A549 (cell line): ENCODE data around the gene TNP2. TPM values are rescaled to one million over a fixed set of nuclear protein-coding genes. Genes with fewer than 3 reads are reported as not detected.

Experiments
- ATAC-seq, 2 experiments: fragments of 200-7000 bp in 1 of 2; fragments of >200 bp in 1 of 2; cut with Nextera tagmentation in 1 of 2; cut with Tn5 transposase in 1 of 2; 3 replicates each; pipeline versions ENCODE4 v1.8.0 to v1.9.1; 2018 to 2020; ENCODE audit warnings: mild to moderate bottlenecking in 1 of 2, moderate library complexity in 1 of 2
- CTCF ChIA-PET: fragments of 300-600 bp; sonication (Branson Sonifier 250); formaldehyde crosslinking; extraction: SDS; loops from one replicate; lab custom pipeline; 2021; ENCODE audit warnings: antibody characterized with exemption, inconsistent platforms; lab: Yijun Ruan, JAX
- POLR2A ChIA-PET: fragments of 350-600 bp; formaldehyde crosslinking; extraction: SDS; loops from one replicate; lab custom pipeline; 2021; ENCODE audit warnings: antibody characterized with exemption, inconsistent platforms; lab: Yijun Ruan, JAX
- DNase-seq, 2 experiments: peaks; one replicate each; pipeline versions ENCODE4 v3.0.0 to v3.0.0-alpha.2; 2011 to 2016; ENCODE audit warnings: low read depth in 1 of 2, low spot score in 1 of 2
- FAIRE-seq: peaks from 2 replicates; lab custom pipeline; 2011; peaks lifted over from hg19 to GRCh38; lab: Jason Lieb, UNC
- H3K27ac ChIP-seq, 2 experiments: fragments of >200 bp; sonication (Bioruptor Twin); formaldehyde crosslinking; 3 replicates each; pipeline ENCODE4 v1.5.1; 2016 to 2017
- H3K4me1 ChIP-seq: fragments of >200 bp; sonication (Bioruptor Twin); formaldehyde crosslinking; 3 replicates; pipeline ENCODE4 v1.6.1; 2016
- H3K4me2 ChIP-seq: fragments of >200 bp; sonication (Bioruptor Twin); formaldehyde crosslinking; 3 replicates; pipeline ENCODE4 v1.6.1; 2016
- H3K4me3 ChIP-seq: fragments of >200 bp; sonication (Bioruptor Twin); formaldehyde crosslinking; 3 replicates; pipeline ENCODE4 v1.5.1; 2016
- H3K9me3 ChIP-seq: fragments of >200 bp; sonication (Bioruptor Twin); formaldehyde crosslinking; 3 replicates; pipeline ENCODE4 v1.6.1; 2016
- CBX8 ChIP-seq: fragments of 200-600 bp; sonication (generic); IDR thresholded peaks from 2 replicates; pipeline ENCODE4 v1.6.1; 2016
- CEBPB ChIP-seq, 2 experiments: fragments of >200 bp in 1 of 2; sonication (Bioruptor Twin) in 1 of 2; formaldehyde crosslinking in 1 of 2; IDR thresholded peaks; 2 replicates each; pipeline ENCODE4 v1.6.1; 2012 to 2016
- CHD4 ChIP-seq: fragments of 200-600 bp; sonication (generic); IDR thresholded peaks from 2 replicates; pipeline ENCODE4 v1.6.1; 2016; ENCODE audit warnings: antibody characterized with exemption, mild to moderate bottlenecking, borderline replicate concordance
- E2F6 ChIP-seq: IDR thresholded peaks from 2 replicates; pipeline ENCODE4 v1.6.1; 2012; ENCODE audit warnings: low read depth, borderline replicate concordance
- ELK1 ChIP-seq: fragments of 150-350 bp; IDR thresholded peaks from 2 replicates; pipeline ENCODE4 v1.6.1; 2014; ENCODE audit warnings: low read depth, mild to moderate bottlenecking, low read length
- FOSL2 ChIP-seq, 2 experiments: fragments of 450-650 bp in 1 of 2; fragments of >200 bp in 1 of 2; sonication (Bioruptor Twin) in 1 of 2; formaldehyde crosslinking; IDR thresholded peaks; 2 replicates each; pipeline versions ENCODE4 v1.5.0 to v1.6.1; 2016 to 2020; ENCODE audit warnings: mild to moderate bottlenecking in 1 of 2, moderate library complexity in 1 of 2
- HOXB13 ChIP-seq: fragments of 250-450 bp; sonication (Bioruptor Pico); IDR thresholded peaks from 2 replicates; pipeline ENCODE4 v1.5.0; 2020; ENCODE audit warnings: low read depth, mild to moderate bottlenecking, moderate library complexity
- HOXB5 ChIP-seq: fragments of 250-450 bp; sonication (Bioruptor Pico); IDR thresholded peaks from 2 replicates; pipeline ENCODE4 v1.5.0; 2020; ENCODE audit warnings: mild to moderate bottlenecking, moderate library complexity
- NPAS2 ChIP-seq: fragments of 250-450 bp; sonication (Bioruptor Pico); IDR thresholded peaks from 2 replicates; pipeline ENCODE4 v1.8.0; 2022; ENCODE audit warnings: mild to moderate bottlenecking, moderate library complexity, borderline replicate concordance
- RAD21 ChIP-seq, 2 experiments: fragments of >200 bp in 1 of 2; sonication (Bioruptor Twin) in 1 of 2; formaldehyde crosslinking in 1 of 2; IDR thresholded peaks in 1 of 2; conservative IDR thresholded peaks in 1 of 2; 2 replicates in 1 of 2; 3 replicates in 1 of 2; pipeline ENCODE4 v1.6.1; 2012 to 2018; ENCODE audit warnings: inconsistent platforms in 1 of 2
- RCOR1 ChIP-seq: fragments of 150-350 bp; IDR thresholded peaks from 2 replicates; pipeline ENCODE4 v1.6.1; 2014; ENCODE audit warnings: antibody characterized with exemption, low read length, low read depth
- REST ChIP-seq: fragments of 200-600 bp; sonication (generic); IDR thresholded peaks from 2 replicates; pipeline ENCODE4 v1.6.1; 2016; ENCODE audit warnings: antibody characterized with exemption, mild to moderate bottlenecking, moderate library complexity
- USF2 ChIP-seq: fragments of 450-650 bp; IDR thresholded peaks from 2 replicates; pipeline ENCODE4 v1.6.1; 2014; ENCODE audit warnings: antibody characterized with exemption
- ZC3H11A ChIP-seq: fragments of 450-650 bp; IDR thresholded peaks from 2 replicates; pipeline ENCODE4 v1.6.1; 2014; ENCODE audit warnings: antibody characterized with exemption, mild to moderate bottlenecking
- WGBS: methylation state at CpG from one replicate; pipeline ENCODE4 v1.1.6; 2017; ENCODE audit errors: missing lambda C conversion rate; 5-methylcytosine and 5-hydroxymethylcytosine counted together
- polyA plus RNA-seq, 4 experiments: library from polyadenylated mRNA; depleted of rRNA in 3 of 4; stranded (reverse); fragments of >200 nt; fragmentation: RNase III in 1 of 4; extraction: RNeasy Plus Mini Kit Qiagen cat#74134 plus additional on column Dnase treatment in 1 of 4; gene quantifications; 2 replicates in 3 of 4; 3 replicates in 1 of 4; pipeline ENCODE4 v1.2.3, GENCODE V29; 2011 to 2017

TNP2 gene
- polyA plus RNA-seq, 2 of the 4 experiments (the other 2 are of a cell fraction), result not detected

- 72% methylated on average over 12 of the region's 12 CpGs for WGBS
- FAIRE-seq, result no peak
- POLR2A ChIA-PET, result no interaction called here
These were observed 9.2 kb downstream of the TNP2 start for GRCh38 chr16:11259655-11260595.

GRCh38 chr16:11258553-11259492, 10.3 kb downstream of the TNP2 start:
- Histone ChIP-seq H3K4me3 (no peak overlapping the region), H3K4me2 (0 out of 3 replicates have a peak overlapping the region, but pooled peaks have one; percentile 14), H3K4me1 (0 out of 3 replicates have a peak, but pooled peaks cover 5% of the 10 kb centered on the region), H3K27ac (no peak overlapping the region), H3K9me3 (no peaks in the 10 kb centered on the region)
- TF ChIP-seq RCOR1 (no peak), ZC3H11A (no peak), E2F6 (no peak), CEBPB (IDR thresholded peaks at IDR 0.05) (no peak), NPAS2 (CRISPR knock-in tag) (no peak), HOXB5 (CRISPR knock-in tag) (no peak), CHD4 (no peak)
- no peak for FAIRE-seq
- no peak for ATAC-seq
- no peak for DNase-seq
- POLR2A ChIA-PET, result no interaction called here
- WGBS, result 52% methylated on average over 15 of the region's 15 CpGs
- CTCF ChIA-PET, result interaction anchor here (0.6 to 12.3 kb wide), 13 partner anchors 11 to 309 kb away, joined by 3 to 364 read pairs (median 10); partner anchors contain the start of genes PRM2, PRM3 and TNP2

More at GRCh38 chr16:11259655-11260595, 9.2 kb downstream of the TNP2 start:
- CTCF ChIA-PET, result interaction anchor here (0.8 to 12.3 kb wide), 6 partner anchors 41 to 293 kb away, joined by 3 to 364 read pairs (median 4); no protein-coding TSS in a partner anchor
- 0 out of 3 replicates have a peak, but pooled peaks cover 2% of the 10 kb centered on the region for H3K4me1 ChIP-seq
- H3K27ac ChIP-seq, result no peak overlapping the region
- no peaks in the 10 kb centered on the region for H3K9me3 ChIP-seq
- no peak for TF ChIP-seq HOXB13 (CRISPR knock-in tag)
- TF ChIP-seq NPAS2 (CRISPR knock-in tag), result no peak
- no peak for TF ChIP-seq REST
- TF ChIP-seq FOSL2 (IDR thresholded peaks at IDR 0.05), result no peak
- TF ChIP-seq FOSL2 (CRISPR knock-in tag; IDR thresholded peaks at IDR 0.05), result no peak
- no peak for TF ChIP-seq ELK1
- no peak for TF ChIP-seq CBX8
- no peak for TF ChIP-seq RAD21 (conservative IDR thresholded peaks at IDR 0.05 in 1 of 2, IDR thresholded peaks at IDR 0.05 in 1 of 2)
- no peak for TF ChIP-seq USF2
- ATAC-seq, result no peak
- no peak overlapping the region for H3K4me2 ChIP-seq
- no peak overlapping the region for H3K4me3 ChIP-seq
- no peak for DNase-seq
